ENCODE results near the gene NYAP1.
A peak's percentile ranks its signal among the peaks of the same experiment; 100 is the strongest.

NYAP1 gene

DNA sequence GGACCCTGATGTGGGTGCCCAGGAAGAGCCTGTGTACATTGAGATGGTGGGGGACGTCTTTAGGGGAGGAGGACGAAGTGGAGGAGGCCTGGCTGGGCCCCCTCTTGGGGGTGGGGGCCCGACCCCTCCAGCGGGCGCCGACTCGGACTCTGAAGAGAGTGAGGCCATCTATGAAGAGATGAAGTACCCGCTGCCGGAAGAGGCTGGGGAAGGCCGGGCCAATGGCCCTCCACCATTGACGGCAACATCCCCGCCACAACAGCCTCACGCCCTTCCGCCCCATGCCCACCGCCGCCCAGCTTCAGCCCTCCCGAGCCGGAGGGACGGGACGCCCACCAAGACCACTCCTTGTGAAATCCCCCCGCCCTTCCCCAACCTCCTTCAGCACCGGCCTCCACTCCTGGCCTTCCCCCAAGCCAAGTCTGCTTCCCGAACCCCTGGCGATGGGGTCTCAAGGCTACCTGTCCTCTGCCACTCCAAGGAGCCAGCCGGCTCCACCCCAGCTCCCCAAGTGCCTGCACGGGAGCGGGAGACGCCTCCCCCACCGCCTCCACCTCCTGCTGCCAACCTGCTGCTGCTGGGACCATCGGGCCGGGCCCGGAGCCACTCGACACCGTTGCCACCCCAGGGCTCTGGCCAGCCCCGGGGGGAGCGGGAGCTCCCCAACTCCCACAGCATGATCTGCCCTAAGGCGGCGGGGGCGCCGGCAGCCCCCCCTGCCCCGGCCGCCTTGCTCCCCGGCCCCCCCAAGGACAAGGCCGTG lies 4.8 kb downstream of the NYAP1 start:
- TF ChIP-seq, protein P1, sequence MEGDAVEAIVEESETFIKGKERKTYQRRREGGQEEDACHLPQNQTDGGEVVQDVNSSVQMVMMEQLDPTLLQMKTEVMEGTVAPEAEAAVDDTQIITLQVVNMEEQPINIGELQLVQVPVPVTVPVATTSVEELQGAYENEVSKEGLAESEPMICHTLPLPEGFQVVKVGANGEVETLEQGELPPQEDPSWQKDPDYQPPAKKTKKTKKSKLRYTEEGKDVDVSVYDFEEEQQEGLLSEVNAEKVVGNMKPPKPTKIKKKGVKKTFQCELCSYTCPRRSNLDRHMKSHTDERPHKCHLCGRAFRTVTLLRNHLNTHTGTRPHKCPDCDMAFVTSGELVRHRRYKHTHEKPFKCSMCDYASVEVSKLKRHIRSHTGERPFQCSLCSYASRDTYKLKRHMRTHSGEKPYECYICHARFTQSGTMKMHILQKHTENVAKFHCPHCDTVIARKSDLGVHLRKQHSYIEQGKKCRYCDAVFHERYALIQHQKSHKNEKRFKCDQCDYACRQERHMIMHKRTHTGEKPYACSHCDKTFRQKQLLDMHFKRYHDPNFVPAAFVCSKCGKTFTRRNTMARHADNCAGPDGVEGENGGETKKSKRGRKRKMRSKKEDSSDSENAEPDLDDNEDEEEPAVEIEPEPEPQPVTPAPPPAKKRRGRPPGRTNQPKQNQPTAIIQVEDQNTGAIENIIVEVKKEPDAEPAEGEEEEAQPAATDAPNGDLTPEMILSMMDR (IDR thresholded peaks at IDR 0.05; ENCODE audit: borderline replicate concordance, insufficient read depth, low read depth, low read length): no peak

DNA sequence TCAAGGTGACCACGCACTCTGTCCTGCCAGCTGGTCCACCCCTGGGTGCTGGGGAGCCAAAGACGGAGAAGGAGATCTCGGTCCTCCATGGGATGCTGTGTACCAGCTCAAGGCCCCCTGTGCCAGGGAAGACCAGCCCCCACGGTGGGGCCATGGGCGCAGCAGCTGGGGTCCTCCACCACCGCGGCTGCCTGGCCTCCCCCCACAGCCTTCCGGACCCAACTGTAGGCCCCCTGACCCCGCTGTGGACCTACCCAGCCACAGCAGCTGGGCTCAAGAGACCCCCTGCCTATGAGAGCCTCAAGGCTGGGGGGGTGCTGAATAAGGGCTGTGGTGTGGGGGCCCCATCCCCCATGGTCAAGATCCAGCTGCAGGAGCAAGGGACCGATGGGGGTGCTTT lies 5.4 kb downstream of the NYAP1 start:
- TF ChIP-seq, protein P1 (IDR thresholded peaks at IDR 0.05; ENCODE audit: borderline replicate concordance, insufficient read depth, low read depth, low read length): no peak
- no peak overlapping the region for H3K4me3 ChIP-seq (ENCODE audit: low read depth, low read length)

More for the DNA sequence above, 4.8 kb downstream of the NYAP1 start:
- H3K4me3 ChIP-seq (ENCODE audit: low read depth, low read length): no peak overlapping the region

DNA sequence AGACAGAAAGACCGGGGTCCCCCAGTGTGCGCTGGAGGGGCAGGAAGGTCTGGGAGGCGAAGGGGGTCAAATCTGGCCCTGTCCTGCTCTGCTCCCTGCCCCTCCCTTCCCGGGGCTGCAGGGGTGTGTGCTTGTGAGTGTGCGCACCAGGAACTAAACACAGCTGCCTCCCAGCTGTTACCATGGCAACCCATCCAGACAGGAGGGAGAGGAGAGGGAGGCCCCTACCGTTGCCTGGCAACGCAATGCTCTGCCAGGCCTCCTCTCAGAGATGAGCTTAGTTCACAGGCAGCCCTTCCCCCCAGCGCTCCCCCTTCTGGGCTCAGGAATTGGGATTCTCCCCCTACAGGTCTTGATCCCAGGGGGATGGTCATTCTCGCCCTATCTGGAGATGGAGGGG lies 6.1 kb downstream of the NYAP1 start:
- TF ChIP-seq, protein P1 (IDR thresholded peaks at IDR 0.05; ENCODE audit: borderline replicate concordance, insufficient read depth, low read depth, low read length): no peak
- no peak overlapping the region for H3K4me3 ChIP-seq (ENCODE audit: low read depth, low read length)

DNA sequence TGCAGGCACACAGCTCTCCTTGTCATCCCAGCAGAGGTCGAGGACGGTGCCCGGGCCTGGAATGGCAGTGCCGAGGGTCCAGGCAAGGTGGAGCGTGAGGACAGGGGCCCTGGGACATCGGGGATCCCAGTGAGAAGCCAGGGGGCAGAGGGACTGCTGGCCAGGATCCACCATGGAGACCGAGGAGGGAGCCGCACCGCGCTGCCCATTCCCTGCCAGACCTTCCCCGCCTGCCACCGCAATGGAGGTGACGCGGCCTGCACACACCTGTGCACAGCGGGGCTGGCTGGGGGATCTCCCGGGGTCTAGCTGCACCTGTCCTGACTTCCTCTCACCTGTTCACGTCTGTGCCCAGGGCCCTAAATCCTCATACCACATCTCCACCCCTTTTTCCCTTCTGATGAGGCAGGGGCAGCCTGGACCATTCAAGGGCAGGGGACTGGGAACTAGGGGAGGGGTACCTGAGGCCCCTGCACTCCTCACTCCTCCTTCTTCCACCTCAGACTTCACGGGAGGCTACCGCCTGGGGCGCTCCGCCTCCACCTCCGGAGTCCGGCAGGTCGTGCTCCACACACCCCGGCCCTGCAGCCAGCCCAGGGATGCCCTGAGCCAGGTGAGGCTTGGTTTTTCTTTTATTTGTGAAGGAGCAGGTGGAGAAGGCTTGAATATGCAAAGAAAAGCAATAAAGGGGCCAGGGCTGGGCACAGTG lies 6.9 kb downstream of the NYAP1 start:
- no peak overlapping the region for H3K4me3 ChIP-seq (ENCODE audit: low read depth, low read length)
- TF ChIP-seq, protein P1 (IDR thresholded peaks at IDR 0.05; ENCODE audit: borderline replicate concordance, insufficient read depth, low read depth, low read length): no peak

DNA sequence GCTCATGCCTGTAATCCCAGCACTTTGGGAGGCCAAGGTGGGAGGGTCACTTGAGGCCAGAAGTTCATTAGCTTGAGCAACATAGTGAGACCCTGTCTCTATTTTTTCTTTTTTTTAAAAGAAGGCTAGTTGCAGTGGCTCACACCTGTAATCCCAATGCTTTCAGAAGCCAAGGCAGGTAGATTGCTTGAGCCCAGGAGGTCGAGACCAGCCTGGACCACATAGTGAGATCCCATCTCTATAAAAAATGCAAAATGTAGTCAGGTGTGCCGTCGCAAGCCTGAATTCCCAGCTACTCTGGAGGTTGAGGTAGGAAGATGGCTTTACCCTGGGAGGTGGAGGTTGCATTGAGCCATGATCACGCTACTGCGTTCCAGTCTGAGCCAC lies 7.5 kb downstream of the NYAP1 start:
- H3K4me3 ChIP-seq (ENCODE audit: low read depth, low read length): no peak overlapping the region
- TF ChIP-seq, protein P1 (IDR thresholded peaks at IDR 0.05; ENCODE audit: borderline replicate concordance, insufficient read depth, low read depth, low read length): no peak

DNA sequence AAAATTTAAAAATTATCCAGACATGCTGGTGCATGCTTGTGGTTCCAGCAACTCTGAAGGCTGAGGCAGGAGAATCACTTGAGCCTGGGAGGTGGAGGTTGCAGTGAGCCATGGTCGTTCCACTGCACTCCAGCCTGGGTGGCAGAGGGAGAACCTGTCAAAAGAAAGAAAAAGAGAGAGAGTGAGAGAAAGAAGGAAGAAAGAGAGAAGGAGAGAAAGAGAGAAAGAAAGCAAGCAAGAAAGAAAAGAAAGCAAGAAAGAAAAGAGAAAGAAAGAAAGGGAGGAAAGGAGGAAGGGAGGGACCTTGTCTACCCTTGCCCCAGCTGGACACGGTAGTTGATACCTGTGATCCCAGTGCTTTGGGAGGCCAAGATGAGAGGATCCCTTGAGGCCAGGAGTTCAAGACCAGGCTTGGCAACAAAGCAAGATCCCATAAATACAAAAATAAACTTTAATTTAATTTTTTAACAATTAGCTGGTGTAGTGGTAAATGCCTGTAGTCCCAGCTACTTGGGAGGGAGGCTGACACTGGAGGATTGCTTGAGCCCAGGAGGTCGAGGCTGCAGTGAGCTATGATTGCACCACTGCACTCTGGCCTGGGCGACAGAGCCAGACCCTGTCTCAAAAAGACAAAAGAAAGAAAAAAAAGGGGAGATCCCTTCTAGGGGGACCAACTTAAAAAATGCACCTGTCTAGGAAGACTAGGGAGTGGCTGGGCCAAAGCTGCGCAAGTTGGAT lies 9.2 kb downstream of the NYAP1 start:
- peak overlapping the region; percentile 48 for H3K4me3 ChIP-seq (ENCODE audit: low read depth, low read length)
- TF ChIP-seq, protein P1 (IDR thresholded peaks at IDR 0.05; ENCODE audit: borderline replicate concordance, insufficient read depth, low read depth, low read length): no peak

Data from GM12875 (cell line).